Hypothalamus (tissue), 51 donors: ENCODE measurements around the gene EPX.
A peak's percentile ranks its signal among the peaks of the same experiment; 100 is the strongest.

ENCODE experiments used
- DNase-seq, 51 donors: peaks; one replicate each; lab custom pipeline; 2025; lab: John Stamatoyannopoulos, UW

The EPX gene

DNA sequence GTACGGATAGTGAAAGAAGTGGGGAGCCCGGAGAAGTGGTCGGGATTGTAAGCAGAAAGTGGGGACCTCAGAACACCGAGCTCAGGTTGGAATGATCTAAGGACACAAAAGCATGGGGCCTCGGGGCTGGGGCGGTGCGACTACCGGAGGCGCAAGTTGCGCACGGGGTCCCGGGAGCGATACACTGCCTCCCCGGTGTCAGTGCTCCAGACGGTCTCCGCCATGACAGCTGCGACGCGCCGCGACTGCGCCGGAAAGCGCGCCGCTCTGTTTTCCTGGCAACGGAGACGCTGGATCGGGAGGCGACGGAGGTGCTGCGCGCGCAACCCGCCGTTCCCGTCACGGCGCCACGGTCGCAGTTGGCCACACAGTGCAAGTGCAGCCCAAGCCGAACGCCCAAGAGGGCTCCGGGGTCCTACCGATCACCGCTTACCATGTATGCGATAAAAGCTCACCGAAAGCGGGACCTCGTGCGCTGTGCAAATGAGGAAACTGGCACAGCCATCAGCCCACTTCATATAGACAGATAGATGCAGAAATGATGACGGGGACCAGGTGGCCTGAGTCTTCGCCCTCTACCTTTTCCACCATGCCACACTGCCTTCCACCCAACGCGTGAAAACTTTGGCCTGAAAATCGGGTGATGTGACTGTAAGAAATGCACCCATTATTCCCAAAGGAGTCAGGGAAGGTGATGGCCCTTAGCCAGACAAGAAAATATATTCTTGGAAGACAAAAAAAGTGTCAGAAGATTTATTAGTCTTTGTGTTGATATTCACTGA, 26.7 kb downstream of the EPX start, which contains the start of gene MKS1:
MKS1 (minus strand) TSS at position 249 of the 782 bp plus-strand sequence; CDS start at position 224, 25 bp downstream.
- DNase-seq, result peak; percentile 48 to 98 (median 90)

DNA sequence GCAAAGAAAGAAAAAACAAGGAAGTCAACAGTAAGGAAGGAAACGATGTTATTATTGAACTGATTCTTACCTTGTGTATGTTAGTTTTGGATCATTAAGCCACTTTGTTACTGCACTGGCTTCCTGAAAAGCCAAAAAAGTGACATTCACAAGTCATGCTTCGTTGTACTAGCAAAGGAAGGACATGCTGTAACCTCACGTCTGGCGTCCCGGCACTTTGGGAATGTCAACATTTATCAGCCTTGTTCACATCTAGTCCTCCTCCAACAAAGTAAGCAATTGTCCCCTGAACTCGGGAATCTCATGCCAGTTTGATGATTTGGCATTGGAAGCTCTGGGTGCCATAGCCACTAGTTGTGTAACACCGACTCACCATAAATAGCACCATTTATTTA, 27.3 kb downstream of the EPX start:
- peak in 1 of 51 donors; percentile 1 for DNase-seq

DNA sequence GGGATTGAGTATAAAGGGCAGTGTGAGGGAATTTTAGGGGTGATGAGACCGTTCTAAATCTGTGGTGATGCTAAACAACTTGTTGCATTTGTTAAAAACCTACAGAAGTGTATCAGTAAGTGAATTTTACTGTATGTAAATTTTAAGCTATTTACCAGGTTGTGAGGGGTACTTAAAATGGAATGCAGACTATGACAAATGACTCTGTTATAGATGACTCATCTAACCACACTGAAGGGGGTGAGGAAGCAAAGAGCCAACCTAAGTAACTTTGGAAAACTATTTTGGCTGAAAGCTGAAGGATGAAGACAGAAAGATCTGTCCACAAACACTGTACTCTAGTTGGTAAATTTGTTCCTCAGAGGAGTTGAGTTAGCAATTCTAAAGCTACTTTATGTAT, 31.8 kb downstream of the EPX start:
- no peak for DNase-seq

DNA sequence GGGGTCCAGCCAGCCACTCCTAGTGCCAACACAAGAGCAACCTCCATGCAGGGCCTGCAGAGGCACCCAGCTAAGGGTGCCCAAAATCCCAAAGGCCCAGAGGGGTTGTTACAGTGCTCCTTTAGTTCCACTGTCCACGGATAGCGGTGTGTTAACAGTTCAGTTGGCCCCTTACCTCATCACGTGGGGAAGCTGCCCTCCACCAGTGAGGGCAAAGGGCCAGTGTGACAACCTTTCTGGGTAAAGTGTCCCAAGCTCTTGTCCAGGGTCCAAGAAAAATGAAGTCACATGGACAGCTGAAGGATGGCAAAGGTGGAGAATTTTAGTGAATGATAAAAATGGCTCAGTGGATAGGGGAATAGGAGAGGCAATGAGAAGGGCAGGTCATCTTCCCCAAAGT, 35.2 kb downstream of the EPX start:
- no peak for DNase-seq

DNA sequence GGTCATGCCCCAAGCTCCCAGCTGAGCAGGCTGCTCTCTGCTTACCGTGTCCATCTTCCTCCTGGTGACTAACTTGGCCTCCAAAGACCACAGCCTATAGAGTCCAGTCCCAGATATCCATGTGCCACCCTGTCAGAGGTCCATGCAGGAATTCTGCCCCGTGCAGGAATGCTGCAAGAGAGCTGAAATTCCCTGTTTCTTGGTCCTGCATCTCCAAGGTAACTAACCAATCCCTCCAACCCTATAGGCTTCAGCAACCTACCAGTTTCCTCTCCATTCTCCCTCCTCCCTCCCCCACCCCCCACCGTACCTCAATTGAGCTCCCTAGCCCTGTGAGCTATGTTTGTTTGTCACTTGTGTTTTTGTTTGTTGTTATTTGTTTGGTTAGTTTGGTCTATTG, 36.2 kb downstream of the EPX start:
- DNase-seq, result no peak

DNA sequence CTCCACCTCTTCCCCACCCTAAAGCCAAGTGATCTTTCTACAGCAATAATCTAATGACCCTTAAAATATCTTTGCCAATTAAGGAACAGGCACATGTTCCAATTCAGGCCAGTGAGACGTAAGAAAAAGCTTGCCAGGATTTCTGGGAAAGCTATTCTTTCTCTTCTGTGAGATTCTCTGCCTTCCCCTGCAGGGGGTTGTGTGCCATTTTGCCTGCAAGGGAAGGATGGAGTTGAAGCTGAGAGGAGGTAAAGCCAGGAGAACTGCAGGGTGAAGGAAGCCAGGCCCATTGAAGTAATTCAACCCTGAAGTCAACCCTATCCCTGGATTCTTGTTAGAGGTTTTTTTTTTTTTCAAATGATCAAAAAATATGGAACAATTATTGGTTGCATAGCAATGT, 36.9 kb downstream of the EPX start:
- DNase-seq, result no peak

DNA sequence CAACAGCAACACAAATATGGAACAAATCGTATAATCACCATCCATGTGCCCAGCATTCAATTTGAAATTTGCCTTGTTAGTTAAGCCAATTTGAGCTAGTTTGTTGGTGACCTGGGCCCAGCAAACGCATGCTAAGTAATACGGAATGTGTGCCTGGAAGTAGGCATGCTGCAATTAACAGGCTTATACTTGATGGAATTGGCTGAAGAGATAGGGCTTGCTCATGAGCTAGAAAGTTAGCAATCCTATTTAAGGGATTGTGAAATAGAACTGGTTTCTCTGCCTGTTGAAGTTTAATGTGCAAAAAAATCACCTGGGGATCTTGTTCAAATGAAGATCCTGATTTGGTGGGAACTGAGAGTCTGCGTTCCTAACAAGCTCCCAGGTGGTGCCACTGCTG, 37.4 kb downstream of the EPX start:
- DNase-seq, result no peak

DNA sequence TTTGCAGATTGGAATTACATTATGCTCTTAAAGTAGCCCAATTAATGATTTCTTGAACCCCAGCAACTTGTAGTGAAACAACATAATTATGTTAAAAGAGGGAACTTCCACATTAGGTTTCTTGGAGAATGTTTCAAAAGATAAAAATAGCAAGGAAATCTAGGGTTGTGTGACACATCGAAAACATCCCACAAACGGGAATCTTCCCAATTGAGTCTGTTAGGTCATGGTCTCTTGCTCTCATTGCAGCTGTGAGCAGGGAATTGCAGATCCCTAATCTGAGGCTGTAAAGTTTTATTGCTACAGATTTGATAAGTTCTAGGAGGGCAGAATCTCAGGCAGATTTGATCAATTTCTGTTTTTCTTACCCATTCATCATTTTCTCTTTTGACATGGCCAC, 39.1 kb downstream of the EPX start:
- no peak for DNase-seq

DNA sequence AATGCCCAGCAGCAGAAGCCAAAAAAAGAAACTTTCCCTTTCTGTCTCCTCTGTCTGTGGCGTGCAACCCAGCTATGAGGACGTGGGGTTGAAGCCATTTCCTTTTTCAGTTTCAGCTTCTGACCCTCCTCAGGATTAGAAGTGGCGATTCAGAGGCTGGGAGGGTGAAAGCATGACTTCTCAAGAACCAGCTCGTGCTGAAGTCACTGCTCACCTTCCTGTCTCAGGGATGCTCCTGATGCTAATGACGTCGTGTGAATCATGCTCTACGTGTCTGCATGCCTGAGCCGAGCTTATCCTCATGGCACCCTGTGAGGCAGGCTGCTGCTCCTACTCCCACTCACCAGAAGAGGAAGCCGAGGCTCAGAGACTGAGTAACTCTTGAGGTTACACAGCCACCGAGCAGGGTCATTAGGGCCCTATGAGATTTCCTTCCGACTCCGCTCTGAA, 40.2 kb downstream of the EPX start:
- peak in 10 of 51 donors; percentile 3 to 41 (median 10) for DNase-seq

DNA sequence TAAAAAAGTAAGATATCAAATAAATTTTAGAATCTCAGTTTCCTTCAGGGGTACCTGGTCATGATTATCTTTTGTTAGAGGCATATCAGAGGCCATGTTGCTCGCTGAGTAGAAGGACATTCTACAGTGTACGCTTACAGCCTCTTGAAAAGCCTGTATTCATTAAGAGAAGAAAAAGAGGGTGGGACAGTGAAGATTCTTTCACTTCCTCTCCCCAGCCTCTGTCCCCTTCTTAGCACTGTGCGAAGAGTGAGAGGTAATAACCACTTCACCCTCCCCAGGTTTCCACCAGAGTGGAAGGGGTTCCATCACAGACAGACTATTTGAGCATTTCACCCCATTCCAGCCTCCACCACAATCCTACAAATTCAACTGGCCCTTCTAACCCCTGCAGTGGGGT, 41.0 kb downstream of the EPX start:
- no peak for DNase-seq

DNA sequence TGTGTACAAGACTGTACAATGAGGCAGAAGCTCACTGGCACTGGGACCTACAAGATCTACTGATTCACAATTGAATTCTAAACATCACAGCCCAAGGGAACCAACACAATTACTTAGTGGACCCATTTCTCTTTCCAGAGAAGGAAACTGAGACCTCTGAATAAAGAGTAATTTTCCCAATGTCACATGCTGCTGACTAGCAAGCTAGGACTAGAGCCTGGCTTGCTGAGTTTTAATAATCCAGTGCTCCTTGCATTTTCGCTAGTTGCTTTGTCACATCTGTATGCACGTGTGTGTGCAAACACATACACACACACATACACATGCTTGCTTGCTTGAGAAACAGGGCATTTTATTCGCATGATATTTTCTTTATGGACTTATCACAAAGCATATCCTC, 42.0 kb downstream of the EPX start:
- DNase-seq, result no peak

DNA sequence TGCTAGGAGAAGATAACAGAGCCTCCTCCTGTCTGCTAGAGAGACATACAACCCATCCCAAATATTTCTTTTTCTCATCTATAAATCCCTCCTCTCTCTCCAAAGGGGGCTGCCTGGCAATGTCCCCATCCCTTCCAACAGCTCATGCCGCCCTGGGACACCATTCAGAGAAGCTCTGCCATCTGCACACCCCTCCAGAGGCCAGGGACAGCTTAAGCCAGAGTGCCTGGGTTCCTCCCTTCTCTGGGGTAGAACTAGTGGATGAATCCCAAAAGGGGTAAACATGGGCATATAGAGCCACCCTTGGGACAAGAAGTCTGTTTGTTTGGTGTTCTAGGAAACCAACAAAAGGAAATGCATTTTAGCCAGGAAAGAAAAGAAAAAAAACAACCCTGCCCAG, 43.3 kb downstream of the EPX start:
- no peak for DNase-seq

DNA sequence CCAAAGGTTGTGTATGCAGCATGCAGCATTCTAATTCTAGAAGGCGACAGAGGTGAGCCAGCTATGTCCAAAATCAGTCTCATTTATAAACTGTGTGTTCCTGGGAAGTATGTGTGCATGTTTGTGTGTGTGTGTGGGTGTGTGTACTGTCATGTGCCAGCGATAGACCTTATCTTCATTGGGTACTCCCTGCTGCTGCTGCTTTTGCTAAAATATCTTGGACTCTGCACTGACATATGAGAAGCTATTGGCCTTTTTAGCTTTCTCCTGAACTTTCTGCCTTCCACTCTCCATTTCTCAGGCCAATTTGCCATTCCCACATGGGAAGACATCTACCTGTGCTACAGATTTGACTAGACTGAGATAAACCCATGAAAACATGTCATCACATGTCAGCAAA, 43.9 kb downstream of the EPX start:
- no peak for DNase-seq

DNA sequence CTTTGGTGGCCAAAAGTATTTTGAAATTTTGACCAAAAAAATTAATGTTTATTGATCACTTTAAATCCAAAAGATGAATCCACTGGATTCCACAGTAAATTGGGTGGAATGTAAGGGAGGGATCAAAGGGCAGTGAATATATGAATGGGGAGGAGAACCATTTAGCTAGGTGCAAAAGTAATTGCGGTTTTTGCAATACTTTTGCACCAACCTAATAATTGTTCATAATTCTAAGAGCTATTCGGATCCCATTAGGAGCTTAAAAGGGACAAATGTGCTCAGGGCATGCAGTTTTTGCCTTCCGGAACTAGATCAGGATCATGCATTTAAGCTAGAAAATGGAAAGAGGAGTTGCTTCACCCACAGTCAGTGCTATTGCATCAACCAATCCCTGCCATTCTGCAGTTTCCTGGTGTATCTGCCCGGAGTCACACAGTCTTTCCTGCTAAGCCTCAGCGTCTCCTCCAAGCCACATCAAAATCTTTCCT, 45.7 kb downstream of the EPX start, which contains the start of gene LPO:
LPO (plus strand) TSS at position 438 of the 488 bp plus-strand sequence. CDS start 4,396 bp downstream, outside the sequence.
- no peak for DNase-seq

DNA sequence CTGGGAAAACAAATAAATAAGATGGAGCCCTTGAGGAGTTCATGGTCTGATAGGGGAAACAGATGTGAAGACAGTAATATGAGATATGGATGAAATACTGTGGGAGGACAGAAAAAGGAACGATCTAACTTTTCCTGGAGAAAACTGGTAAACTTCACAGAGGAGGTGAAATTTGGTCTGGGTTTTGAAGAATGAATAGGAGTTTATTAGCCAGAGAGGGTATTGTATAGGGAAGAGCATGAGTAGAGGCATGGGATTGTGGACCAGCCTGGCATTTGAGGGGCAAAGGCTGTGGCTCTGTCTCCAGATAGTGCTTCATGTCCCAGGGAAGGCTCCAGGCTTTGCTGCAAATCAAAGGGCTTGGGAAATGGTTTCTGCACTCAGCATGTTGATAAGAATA, 47.5 kb downstream of the EPX start:
- no peak for DNase-seq

DNA sequence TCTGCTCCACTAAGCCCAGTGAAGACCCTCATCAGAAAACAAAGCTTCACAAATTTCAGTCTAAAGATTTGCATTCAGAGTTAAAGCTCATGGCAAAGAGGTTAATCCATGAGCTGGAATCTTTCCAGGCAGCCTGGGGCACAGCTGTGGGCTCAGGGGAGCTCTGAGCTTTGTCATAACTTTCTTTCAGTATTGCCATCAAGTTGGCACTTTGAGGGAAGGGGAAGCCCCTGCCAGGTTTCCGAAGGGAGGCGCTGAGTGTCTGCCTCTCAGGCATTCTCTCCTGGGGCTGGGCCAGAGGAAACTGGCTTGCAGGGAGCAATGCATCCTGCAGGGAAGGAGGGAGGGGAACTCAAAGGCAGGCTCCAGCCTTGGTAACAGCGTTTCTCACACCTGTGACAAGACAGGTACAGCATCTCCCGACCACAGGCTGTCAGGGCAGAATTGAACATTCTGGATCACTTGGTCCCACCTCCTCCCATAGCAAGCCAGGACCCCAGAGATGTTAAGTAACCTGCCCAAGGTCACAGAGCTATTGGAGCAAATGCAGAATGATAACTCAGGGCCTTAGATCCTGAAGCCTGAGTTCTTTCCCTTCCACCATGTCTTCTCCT, 49.8 kb downstream of the EPX start:
- no peak for DNase-seq

DNA sequence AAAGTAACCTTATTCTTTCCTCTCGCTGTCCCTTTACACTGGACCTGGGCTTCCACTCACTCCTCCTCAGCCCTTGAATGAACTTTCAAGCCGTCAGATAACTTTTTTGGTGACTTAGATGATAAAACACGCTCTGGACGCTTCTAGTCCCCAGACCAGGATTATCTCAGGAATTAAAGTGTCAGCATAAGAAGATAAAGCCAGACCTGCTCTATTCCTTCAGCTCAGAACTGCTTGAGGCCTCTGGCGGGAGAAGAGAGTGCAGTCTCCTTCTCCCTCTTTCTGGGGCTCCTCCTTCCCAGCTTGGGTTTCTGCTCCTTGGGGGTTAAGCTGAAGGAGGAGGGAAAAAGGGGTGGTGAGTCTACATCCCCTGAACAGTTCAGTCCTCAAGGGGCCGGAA, 52.4 kb downstream of the EPX start:
- DNase-seq, result no peak

DNA sequence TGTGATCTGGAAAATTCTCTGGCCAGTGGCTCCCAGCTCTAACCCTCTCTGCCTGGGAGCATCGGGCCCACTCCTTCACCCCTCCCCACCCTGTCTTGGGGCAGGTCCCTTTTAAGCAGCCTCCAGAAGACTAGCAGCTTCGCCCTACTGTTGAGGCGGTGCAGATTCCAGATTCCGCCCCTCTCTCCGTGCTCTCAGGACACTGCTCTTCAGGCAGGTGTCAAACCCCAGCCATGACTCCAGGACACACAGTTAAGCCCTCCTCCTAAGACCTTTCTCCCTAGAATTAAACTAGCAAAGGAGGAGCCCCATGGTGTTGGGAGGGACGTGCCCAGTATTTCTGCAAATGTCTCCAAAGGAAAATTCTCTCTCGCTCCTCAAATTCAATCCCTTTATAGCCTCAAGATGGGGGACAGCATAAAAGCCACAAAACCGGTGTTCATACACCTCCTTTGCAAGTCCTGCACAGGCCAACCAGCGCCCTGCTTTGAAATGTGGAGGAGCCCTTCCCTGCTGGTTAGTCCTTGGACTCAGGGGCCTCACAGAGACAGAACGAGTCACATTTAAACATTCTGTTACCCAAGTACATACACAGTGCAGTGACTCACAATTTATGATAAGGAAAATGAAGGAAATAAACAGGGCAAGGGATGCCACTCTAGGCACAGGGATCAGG, 53.0 kb downstream of the EPX start:
- no peak for DNase-seq

DNA sequence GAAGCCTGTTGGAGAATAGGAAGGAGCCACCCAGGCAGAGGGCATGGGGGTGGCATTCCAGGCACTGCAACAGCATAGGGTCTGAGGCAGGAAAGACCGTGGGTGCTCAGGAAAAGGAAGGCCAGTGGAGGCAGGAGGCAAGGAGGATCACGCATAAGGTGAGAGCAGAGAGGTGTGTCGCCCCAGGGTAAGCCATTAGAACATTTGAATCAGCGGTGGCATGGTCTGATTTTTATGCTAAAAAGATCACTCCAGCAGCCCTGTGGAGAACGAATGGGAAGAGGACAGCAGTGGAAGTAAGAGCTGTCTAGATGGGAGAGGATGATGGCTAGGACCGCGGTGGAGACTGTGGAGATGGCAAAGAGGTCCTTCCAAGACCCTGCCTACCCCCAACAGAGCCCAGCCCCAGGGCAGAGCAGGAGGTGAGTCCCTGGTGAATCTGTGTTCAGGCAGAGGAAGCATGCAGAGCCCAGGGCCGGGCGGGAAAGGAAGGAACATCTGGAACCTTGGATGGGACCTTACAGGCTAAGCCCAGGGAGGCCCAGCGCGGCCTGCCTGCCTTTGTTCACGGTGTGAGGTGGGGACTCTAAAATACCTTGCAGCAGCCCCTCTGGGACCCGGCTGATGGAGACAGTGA, 53.7 kb downstream of the EPX start:
- DNase-seq, result no peak

DNA sequence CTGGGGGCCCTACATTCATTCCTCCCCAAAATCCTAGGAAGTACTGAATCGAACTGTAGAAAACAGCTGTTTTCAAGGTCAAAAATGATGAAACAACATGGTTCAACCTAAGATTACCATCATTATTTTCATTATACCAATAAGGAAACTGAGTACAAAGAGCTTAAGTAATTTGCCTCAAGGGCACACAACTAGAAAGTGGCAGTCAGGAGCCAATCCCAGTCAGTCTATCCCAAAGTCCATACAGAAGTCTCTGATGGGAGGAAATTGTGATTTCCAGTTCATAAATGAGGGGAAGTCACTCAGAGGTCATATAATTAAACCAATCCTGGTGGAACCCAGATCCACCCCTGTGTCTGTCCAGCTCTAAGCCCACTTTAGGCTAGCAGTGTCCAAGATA, 54.3 kb downstream of the EPX start:
- no peak for DNase-seq
